Neural cell (in vitro differentiated cells): ENCODE measurements around the gene PGBD5. TPM values are rescaled to one million over a fixed set of nuclear protein-coding genes. Genes with fewer than 3 reads are reported as not detected.

Experiments used
- H2AFZ ChIP-seq: fragments of 200-600, 300-800 bp; sonication (generic), shearing (Covaris generic); 2 replicates; pipeline ENCODE4 v1.6.0; 2014; ENCODE audit warnings: low read depth, mild to moderate bottlenecking, antibody characterized with exemption, low read length, moderate library complexity
- H3F3A ChIP-seq: fragments of 200-600 bp; shearing (Covaris generic); 2 replicates; pipeline ENCODE4 v1.6.1; 2016; ENCODE audit warnings: mild to moderate bottlenecking, moderate library complexity, mixed read lengths, antibody characterized with exemption, low read length; ENCODE audit not compliant: insufficient read depth, poor library complexity, severe bottlenecking
- H3K27ac ChIP-seq: fragments of 200-600, 300-800 bp; sonication (generic), shearing (Covaris generic); 2 replicates; pipeline ENCODE4 v1.5.1; 2014; ENCODE audit warnings: mild to moderate bottlenecking, low read length, moderate library complexity
- H3K27me3 ChIP-seq: fragments of 300-800, 200-600 bp; sonication (generic), shearing (Covaris generic); 2 replicates; pipeline ENCODE4 v1.6.0; 2014; ENCODE audit warnings: mild to moderate bottlenecking, low read depth, low read length, moderate library complexity; ENCODE audit not compliant: insufficient read depth
- H3K36me3 ChIP-seq: fragments of 300-800, 200-600 bp; sonication (generic), shearing (Covaris generic); 2 replicates; pipeline ENCODE4 v1.5.1; 2014; ENCODE audit warnings: mild to moderate bottlenecking, antibody characterized with exemption, low read length, moderate library complexity; ENCODE audit not compliant: insufficient read depth
- H3K4me2 ChIP-seq: fragments of 300-800, 200-600 bp; sonication (generic), shearing (Covaris generic); 2 replicates; pipeline ENCODE4 v1.6.0; 2014; ENCODE audit warnings: mild to moderate bottlenecking, low read length
- H3K4me3 ChIP-seq: fragments of 300-800, 200-600 bp; sonication (generic), shearing (Covaris generic); 2 replicates; pipeline ENCODE4 v1.5.1; 2014; ENCODE audit warnings: mild to moderate bottlenecking, low read length, moderate library complexity
- H3K79me2 ChIP-seq: fragments of 200-600 bp; shearing (Covaris generic); replicated peaks from 2 replicates; pipeline ENCODE4 v1.6.0; 2014; ENCODE audit warnings: mild to moderate bottlenecking, low read length, moderate library complexity; ENCODE audit not compliant: insufficient read depth
- H3K9ac ChIP-seq: fragments of 300-800, 200-600 bp; sonication (generic), shearing (Covaris generic); 2 replicates; pipeline ENCODE4 v1.6.1; 2016; ENCODE audit warnings: mild to moderate bottlenecking, low read length, mixed read lengths
- H3K9me2 ChIP-seq: fragments of 200-600 bp; shearing (Covaris generic); 2 replicates; pipeline ENCODE4 v1.6.1; 2016; ENCODE audit warnings: mild to moderate bottlenecking, low read length, mixed read lengths; ENCODE audit not compliant: insufficient read depth
- H3K9me3 ChIP-seq: fragments of 200-600, 300-800 bp; sonication (generic), shearing (Covaris generic); 2 replicates; pipeline ENCODE4 v1.6.1; 2016; ENCODE audit warnings: mild to moderate bottlenecking, mixed run types, low read length, moderate library complexity, mixed read lengths
- H4K20me1 ChIP-seq: fragments of 200-600 bp; shearing (Covaris generic); 2 replicates; pipeline ENCODE4 v1.6.1; 2016; ENCODE audit warnings: mild to moderate bottlenecking, mixed run types; ENCODE audit not compliant: insufficient read depth
- EP300 ChIP-seq: fragments of 450-650 bp; conservative IDR thresholded peaks from 2 replicates; pipeline ENCODE4 v1.6.1; 2014; ENCODE audit warnings: antibody characterized with exemption, mild to moderate bottlenecking, moderate library complexity; ENCODE audit not compliant: poor library complexity, severe bottlenecking
- EZH2 ChIP-seq: fragments of 200-600, 300-800 bp; shearing (Covaris generic), sonication (generic); IDR thresholded peaks from 2 replicates; pipeline ENCODE4 v1.6.1; 2014; ENCODE audit warnings: antibody characterized with exemption, low read length, borderline replicate concordance, mild to moderate bottlenecking; ENCODE audit not compliant: insufficient read depth, poor library complexity, severe bottlenecking
- MXI1 ChIP-seq: fragments of 450-650 bp; conservative IDR thresholded peaks from 2 replicates; pipeline ENCODE4 v1.6.1; 2014; ENCODE audit warnings: antibody characterized with exemption, mild to moderate bottlenecking; ENCODE audit not compliant: poor library complexity, severe bottlenecking
- POLR2AphosphoS5 ChIP-seq: IDR thresholded peaks from 2 replicates; pipeline ENCODE4 v1.6.1; 2012
- RAD21 ChIP-seq: fragments of 450-650 bp; conservative IDR thresholded peaks from 2 replicates; pipeline ENCODE4 v1.6.1; 2014; ENCODE audit warnings: antibody characterized with exemption, mild to moderate bottlenecking, moderate library complexity
- SMC3 ChIP-seq: fragments of 450-650 bp; conservative IDR thresholded peaks from 2 replicates; pipeline ENCODE4 v1.6.1; 2014; ENCODE audit warnings: antibody characterized with exemption, mild to moderate bottlenecking, moderate library complexity; ENCODE audit not compliant: poor library complexity
- TAF1 ChIP-seq: IDR thresholded peaks from 2 replicates; pipeline ENCODE4 v1.6.1; 2012; ENCODE audit warnings: low read depth
- polyA plus RNA-seq: library from polyadenylated mRNA; depleted of rRNA; stranded (reverse); fragments of >200 nt; gene quantifications from 2 replicates; pipeline ENCODE4 v1.2.3, GENCODE V29; 2014
- TF ChIP-seq, protein P1 (sequence below): IDR thresholded peaks from 2 replicates; pipeline ENCODE4 v1.6.1; 2012; ENCODE audit warnings: borderline replicate concordance
- TF ChIP-seq, protein P2 (sequence below): fragments of 450-650 bp; IDR thresholded peaks from 2 replicates; pipeline ENCODE4 v1.5.1; 2014; ENCODE audit warnings: antibody characterized with exemption, mild to moderate bottlenecking, moderate library complexity; ENCODE audit not compliant: poor library complexity, severe bottlenecking

Gene PGBD5
- polyA plus RNA-seq, 1 donor from 2014 or later: 16.3 TPM

- no peaks in the 10 kb centered on the region for H3F3A ChIP-seq
These were observed 117.3 kb downstream of the PGBD5 start for GRCh38 chr1:230308821-230309220.

DNA sequence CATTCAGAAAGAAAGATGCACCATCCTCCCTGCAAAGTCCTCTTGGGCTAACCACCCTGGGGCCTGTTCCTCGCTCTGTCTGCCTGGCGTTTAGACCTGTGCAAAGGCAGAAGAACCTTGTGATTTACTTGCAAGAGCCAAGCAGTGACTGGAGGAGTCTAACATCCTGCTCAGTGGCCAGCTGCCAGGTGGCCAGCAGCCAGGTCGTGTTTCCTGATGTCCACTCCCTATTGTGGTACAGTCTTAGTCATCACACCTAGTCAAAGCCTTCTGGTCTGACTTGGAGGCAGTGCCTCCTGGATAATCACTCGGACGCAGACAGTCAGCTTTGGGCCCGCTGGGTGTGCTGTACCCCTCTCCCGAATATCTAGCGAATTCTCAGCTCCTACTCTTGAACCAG lies 118.1 kb downstream of the PGBD5 start:
- Histone ChIP-seq H3K4me3 (no peak overlapping the region), H3K9ac (no peak overlapping the region), H4K20me1 (no peaks in the 10 kb centered on the region)

More at GRCh38 chr1:230308821-230309220, 117.3 kb downstream of the PGBD5 start:
- Histone ChIP-seq H4K20me1 (no peaks in the 10 kb centered on the region), H3K79me2 (no peaks in the 10 kb centered on the region), H3K36me3 (no peaks in the 10 kb centered on the region), H3K27me3 (no peaks in the 10 kb centered on the region), H3K4me3 (no peak overlapping the region), H3K4me2 (no peak overlapping the region), H3K27ac (no peak overlapping the region), H2AFZ (no peak overlapping the region), H3K9me3 (no peaks in the 10 kb centered on the region), H3K9me2 (no peaks in the 10 kb centered on the region), H3K9ac (no peak overlapping the region)
- TF ChIP-seq EP300 (no peak), EZH2 (no peak), POLR2AphosphoS5 (no peak), RAD21 (no peak), TAF1 (no peak)
- TF ChIP-seq, protein P1, sequence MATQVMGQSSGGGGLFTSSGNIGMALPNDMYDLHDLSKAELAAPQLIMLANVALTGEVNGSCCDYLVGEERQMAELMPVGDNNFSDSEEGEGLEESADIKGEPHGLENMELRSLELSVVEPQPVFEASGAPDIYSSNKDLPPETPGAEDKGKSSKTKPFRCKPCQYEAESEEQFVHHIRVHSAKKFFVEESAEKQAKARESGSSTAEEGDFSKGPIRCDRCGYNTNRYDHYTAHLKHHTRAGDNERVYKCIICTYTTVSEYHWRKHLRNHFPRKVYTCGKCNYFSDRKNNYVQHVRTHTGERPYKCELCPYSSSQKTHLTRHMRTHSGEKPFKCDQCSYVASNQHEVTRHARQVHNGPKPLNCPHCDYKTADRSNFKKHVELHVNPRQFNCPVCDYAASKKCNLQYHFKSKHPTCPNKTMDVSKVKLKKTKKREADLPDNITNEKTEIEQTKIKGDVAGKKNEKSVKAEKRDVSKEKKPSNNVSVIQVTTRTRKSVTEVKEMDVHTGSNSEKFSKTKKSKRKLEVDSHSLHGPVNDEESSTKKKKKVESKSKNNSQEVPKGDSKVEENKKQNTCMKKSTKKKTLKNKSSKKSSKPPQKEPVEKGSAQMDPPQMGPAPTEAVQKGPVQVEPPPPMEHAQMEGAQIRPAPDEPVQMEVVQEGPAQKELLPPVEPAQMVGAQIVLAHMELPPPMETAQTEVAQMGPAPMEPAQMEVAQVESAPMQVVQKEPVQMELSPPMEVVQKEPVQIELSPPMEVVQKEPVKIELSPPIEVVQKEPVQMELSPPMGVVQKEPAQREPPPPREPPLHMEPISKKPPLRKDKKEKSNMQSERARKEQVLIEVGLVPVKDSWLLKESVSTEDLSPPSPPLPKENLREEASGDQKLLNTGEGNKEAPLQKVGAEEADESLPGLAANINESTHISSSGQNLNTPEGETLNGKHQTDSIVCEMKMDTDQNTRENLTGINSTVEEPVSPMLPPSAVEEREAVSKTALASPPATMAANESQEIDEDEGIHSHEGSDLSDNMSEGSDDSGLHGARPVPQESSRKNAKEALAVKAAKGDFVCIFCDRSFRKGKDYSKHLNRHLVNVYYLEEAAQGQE: no peak

More for the DNA sequence above, 118.1 kb downstream of the PGBD5 start:
- Histone ChIP-seq H3K9me3 (no peaks in the 10 kb centered on the region), H3K27me3 (no peaks in the 10 kb centered on the region), H3K27ac (no peak overlapping the region), H3F3A (no peaks in the 10 kb centered on the region), H3K36me3 (no peaks in the 10 kb centered on the region), H3K4me2 (no peak overlapping the region), H2AFZ (no peak overlapping the region), H3K79me2 (no peaks in the 10 kb centered on the region), H3K9me2 (no peaks in the 10 kb centered on the region)
- TF ChIP-seq MXI1: no peak
- no peak for TF ChIP-seq TAF1
- no peak for TF ChIP-seq EZH2
- TF ChIP-seq EP300: no peak
- TF ChIP-seq, protein P1: no peak
- TF ChIP-seq SMC3: no peak
- TF ChIP-seq, protein P2, sequence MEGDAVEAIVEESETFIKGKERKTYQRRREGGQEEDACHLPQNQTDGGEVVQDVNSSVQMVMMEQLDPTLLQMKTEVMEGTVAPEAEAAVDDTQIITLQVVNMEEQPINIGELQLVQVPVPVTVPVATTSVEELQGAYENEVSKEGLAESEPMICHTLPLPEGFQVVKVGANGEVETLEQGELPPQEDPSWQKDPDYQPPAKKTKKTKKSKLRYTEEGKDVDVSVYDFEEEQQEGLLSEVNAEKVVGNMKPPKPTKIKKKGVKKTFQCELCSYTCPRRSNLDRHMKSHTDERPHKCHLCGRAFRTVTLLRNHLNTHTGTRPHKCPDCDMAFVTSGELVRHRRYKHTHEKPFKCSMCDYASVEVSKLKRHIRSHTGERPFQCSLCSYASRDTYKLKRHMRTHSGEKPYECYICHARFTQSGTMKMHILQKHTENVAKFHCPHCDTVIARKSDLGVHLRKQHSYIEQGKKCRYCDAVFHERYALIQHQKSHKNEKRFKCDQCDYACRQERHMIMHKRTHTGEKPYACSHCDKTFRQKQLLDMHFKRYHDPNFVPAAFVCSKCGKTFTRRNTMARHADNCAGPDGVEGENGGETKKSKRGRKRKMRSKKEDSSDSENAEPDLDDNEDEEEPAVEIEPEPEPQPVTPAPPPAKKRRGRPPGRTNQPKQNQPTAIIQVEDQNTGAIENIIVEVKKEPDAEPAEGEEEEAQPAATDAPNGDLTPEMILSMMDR: no peak
- TF ChIP-seq RAD21: no peak
- TF ChIP-seq POLR2AphosphoS5: no peak
